ENCODE data around the gene OSGEP. TPM values are rescaled to one million over a fixed set of nuclear protein-coding genes. Genes with fewer than 3 reads are reported as not detected.

OSGEP gene
- total and polyA plus RNA-seq, 2 experiments from 2014 or later = 29.0 to 59.5 TPM

GRCh38 chr14:20421267-20421666 lies 33.3 kb downstream of the OSGEP start:
- Histone ChIP-seq H3K4me2 (peak overlapping the region; percentile 55), H2AFZ (0 out of 2 replicates have a peak overlapping the region, but pooled peaks have one; percentile 11), H4K20me1 (replicated peaks; ENCODE audit: insufficient read depth) (no peaks in the 10 kb centered on the region), H3F3A (replicated peaks; ENCODE audit: low read depth) (0 out of 2 replicates have a peak, but pooled peaks cover 9% of the 10 kb centered on the region), H3K27me3 (ENCODE audit: insufficient read depth) (no peaks in the 10 kb centered on the region), H3K79me2 (replicated peaks; ENCODE audit: insufficient read depth) (no peaks in the 10 kb centered on the region), H3K4me1 (ENCODE audit: insufficient read depth) (peaks cover 19% of the 10 kb centered on the region), H3K36me3 (ENCODE audit: insufficient read depth) (no peaks in the 10 kb centered on the region), H3K4me3 (peak overlapping the region; percentile 21; the same call in 1 of the 2 replicates), H3K9me2 (ENCODE audit: insufficient read depth) (peaks cover 6% of the 10 kb centered on the region; the same call in 1 of the 2 replicates), H3K27ac (ENCODE audit: low read depth) (peak overlapping the region; percentile 48)
- TF ChIP-seq EZH2phosphoT487 (IDR thresholded peaks at IDR 0.05; ENCODE audit: unreplicated experiment) = no peak
- TF ChIP-seq ETS1 (IDR thresholded peaks at IDR 0.05) = no peak
- TF ChIP-seq POLR2AphosphoS5 (IDR thresholded peaks at IDR 0.05; ENCODE audit: low read depth) = no peak
- TF ChIP-seq CTCF (conservative IDR thresholded peaks at IDR 0.05; ENCODE audit: low read depth in 2 of 2) = no peak
- no peak for TF ChIP-seq EZH2 (IDR thresholded peaks at IDR 0.05; ENCODE audit: low read depth, unreplicated experiment)
- no peak for TF ChIP-seq NANOG (IDR thresholded peaks at IDR 0.05; ENCODE audit: borderline replicate concordance)
- TF ChIP-seq REST (IDR thresholded peaks at IDR 0.05; ENCODE audit: unreplicated experiment) = no peak
- TF ChIP-seq STAT1 (IDR thresholded peaks at IDR 0.05; ENCODE audit: unreplicated experiment) = no peak
- no peak for TF ChIP-seq CREB1 (CRISPR knock-in tag; IDR thresholded peaks at IDR 0.05; ENCODE audit: low read depth)
- no peak for TF ChIP-seq ZNF331 (CRISPR knock-in tag; IDR thresholded peaks at IDR 0.05; ENCODE audit: low read depth)
- no peak for TF ChIP-seq ZNF462 (CRISPR knock-in tag; IDR thresholded peaks at IDR 0.05)
- TF ChIP-seq ZNF114 (CRISPR knock-in tag; IDR thresholded peaks at IDR 0.05) = no peak
- TF ChIP-seq JUNB (IDR thresholded peaks at IDR 0.05; ENCODE audit: unreplicated experiment) = no peak
- ATAC-seq = peak; percentile 23; the same call in 1 of the 3 replicates
- H3K4me1 Mint-ChIP-seq = peaks cover 16% of the 10 kb centered on the region
- no peaks in the 10 kb centered on the region for H3K9me3 Mint-ChIP-seq
- no peaks in the 10 kb centered on the region for H3K36me3 Mint-ChIP-seq (ENCODE audit: low read depth)
- 0 out of 2 replicates have a peak overlapping the region, but pooled peaks have one; percentile 32 for H3K27ac Mint-ChIP-seq
- H3K4me3 Mint-ChIP-seq = peak overlapping the region; percentile 35; the same call in 1 of the 3 replicates
- H3K27me3 Mint-ChIP-seq (ENCODE audit: insufficient read depth, low read depth, poor library complexity) = peaks cover 6% of the 10 kb centered on the region
- peak; percentile 5 for DNase-seq (ENCODE audit: low spot score)

All from GM23338 (cell line).